Measurements from ENCODE around the gene CEP112.
A peak's percentile ranks its signal among the peaks of the same experiment; 100 is the strongest.

CEP112 gene

GRCh38 chr17:66063686-66064085 is 128.2 kb downstream of the CEP112 start:
- no peak for DNase-seq

GRCh38 chr17:66056148-66056547 is 135.8 kb downstream of the CEP112 start:
- DNase-seq, result no peak

DNA sequence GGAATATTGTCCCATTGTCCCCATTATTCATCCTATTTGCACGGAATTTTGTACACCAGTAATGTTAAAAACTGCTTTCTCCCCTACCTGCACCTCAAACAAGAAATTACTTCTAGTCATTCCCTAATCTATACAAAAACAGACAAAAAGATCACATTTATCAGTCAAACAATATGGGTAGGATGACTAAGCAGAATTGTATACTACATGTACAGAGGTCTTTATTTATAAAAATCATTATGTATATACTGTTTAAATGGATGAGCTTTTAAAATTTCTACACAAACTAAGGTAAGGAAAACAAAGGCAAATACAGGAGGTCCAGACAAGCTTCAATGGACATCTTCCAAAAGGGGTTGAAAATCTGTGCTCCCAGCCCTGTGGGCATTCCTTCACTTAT is 137.7 kb downstream of the CEP112 start:
- DNase-seq, result no peak

- no peak for DNase-seq
Measured at GRCh38 chr17:66044083-66044482, 147.8 kb downstream of the CEP112 start.

- DNase-seq, result no peak
Measured at GRCh38 chr17:66043419-66043818, 148.5 kb downstream of the CEP112 start.

GRCh38 chr17:66040402-66040801 is 151.5 kb downstream of the CEP112 start:
- no peak for DNase-seq

DNA sequence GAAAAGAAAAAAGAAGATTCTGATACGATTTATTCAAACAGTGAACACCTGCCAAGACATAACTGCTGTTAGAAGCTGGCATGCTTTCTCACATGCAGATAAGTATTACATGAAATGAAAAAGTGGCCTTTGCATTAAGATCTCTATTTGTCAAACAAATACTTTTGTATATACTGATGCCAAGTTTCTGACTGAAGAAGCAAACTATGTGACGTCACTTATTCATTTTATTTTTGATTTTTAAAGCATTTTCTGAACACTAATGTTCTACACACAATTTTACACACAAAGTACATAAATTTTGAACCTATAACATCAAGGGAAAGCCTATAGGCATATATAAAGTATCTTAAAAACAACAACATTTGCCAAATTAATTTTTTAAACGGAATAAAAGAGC is 153.8 kb downstream of the CEP112 start:
- no peak for DNase-seq

- no peak for DNase-seq
Measured at GRCh38 chr17:66037221-66037620, 154.7 kb downstream of the CEP112 start.

DNA sequence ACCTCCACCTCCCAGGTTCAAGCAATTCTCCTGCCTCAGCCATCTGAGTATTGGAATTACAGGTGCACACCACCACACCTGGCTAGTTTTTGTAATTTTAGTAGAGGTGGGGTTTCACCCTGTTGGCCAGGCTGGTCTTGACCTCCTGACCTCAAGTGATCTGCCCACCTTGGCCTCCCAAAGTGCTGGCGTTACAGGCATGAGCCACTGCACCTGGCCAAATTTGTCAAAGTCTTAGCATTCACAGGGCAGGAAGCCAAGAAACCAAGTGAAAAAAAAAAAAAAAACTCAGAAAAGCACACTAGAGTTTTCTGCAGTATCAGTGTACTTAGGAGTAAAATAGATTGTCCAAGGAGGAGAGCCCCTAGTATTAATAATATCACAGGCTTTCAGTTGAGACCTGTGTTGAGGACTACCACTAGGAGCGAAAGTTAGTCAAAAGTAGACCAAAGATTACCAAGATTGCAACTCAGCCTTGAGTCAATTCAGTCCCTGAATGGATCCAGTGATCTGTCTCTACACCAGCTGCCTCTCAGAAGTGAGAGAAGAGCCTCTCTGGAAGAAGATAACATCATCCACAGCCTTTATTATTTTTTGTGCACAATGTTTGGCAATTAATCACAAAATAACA is 159.7 kb downstream of the CEP112 start:
- DNase-seq, result peak; percentile 82

- DNase-seq, result no peak
Measured at GRCh38 chr17:66025551-66025950, 166.4 kb downstream of the CEP112 start.

DNA sequence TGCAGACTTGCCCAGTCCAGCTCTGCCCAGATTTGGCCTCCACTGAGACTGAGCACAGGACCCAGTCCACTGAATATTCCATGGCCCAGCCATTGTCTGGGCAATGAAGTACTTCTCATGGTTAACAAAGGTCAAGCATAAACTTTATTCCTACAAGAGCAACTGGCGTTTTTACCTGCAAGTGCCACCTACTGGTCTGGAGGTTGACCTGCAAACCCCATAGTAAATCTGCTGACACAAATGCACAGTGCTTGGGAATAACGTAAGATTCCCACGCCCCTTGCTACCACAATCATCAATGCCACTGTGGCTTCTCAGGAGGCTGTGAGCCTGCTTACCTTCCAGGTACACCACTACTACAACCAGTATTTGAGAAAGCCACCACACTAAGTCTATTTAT is 170.2 kb downstream of the CEP112 start:
- DNase-seq, result no peak

GRCh38 chr17:66018786-66019185 is 173.1 kb downstream of the CEP112 start:
- no peak for DNase-seq

GRCh38 chr17:66016231-66016630 is 175.7 kb downstream of the CEP112 start:
- DNase-seq, result no peak

DNA sequence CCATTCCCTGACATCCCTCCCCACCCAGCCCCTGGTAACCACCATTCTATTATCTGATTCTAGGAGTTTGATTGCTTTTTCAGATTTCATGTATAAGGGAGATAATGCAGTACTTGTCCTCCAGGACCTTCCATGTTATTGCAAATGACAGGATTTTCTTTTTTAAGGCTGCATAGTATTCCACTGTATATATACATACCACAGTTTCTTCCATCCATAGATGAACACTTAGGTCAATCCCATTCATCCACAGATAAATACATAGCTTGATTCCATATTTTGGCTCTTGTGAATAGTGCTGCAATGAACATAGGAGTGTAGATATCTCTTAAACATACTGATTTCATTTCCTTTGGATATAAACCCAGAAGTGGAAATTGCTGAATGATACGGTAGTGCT is 183.3 kb downstream of the CEP112 start:
- DNase-seq, result no peak

GRCh38 chr17:66006654-66007053 is 185.3 kb downstream of the CEP112 start:
- DNase-seq, result no peak

GRCh38 chr17:66002812-66003211 is 189.1 kb downstream of the CEP112 start:
- DNase-seq, result no peak

DNA sequence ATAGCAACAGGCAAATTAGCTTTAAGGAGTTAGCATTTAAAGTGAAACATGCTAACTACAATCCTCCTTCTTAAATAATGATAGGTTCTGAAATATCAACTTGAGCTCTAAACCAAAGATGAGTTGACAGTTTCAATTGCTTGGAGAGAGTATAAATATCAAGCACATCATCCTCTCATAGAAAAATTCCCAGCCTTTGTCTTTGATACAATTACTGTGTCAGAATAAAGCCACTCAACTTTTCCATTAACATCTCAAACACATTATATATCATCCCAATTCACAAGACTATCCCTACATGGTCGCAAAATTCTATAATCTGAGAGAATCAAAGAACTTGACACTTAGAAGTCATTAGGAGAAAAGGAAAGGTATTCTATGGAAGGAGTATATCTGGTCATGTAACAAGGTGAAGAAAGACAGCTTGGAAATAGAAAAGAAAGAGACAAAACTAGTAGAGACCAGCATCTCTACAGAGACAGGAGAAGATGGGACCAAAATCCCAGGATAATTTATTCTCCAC is 189.8 kb downstream of the CEP112 start:
- no peak for DNase-seq

DNA sequence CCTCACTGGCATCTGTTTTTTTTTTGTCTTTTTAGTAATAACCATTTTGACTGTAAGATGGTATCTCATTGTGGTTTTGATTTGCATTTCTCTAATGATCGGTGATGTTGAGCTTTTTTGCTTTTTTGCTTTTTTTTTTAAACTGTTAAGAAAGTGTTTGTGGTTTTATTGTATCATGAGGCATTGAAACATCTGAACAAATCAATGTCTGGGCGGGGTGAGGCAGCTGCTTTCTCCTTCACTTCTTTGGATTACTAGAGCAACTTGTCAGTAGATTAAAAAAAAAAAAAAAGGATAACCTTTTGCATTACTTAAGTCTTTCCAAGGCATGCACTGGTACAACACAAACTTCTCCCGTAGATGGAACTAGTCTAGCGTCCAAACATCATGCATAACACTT is 191.7 kb downstream of the CEP112 start:
- no peak for DNase-seq

DNA sequence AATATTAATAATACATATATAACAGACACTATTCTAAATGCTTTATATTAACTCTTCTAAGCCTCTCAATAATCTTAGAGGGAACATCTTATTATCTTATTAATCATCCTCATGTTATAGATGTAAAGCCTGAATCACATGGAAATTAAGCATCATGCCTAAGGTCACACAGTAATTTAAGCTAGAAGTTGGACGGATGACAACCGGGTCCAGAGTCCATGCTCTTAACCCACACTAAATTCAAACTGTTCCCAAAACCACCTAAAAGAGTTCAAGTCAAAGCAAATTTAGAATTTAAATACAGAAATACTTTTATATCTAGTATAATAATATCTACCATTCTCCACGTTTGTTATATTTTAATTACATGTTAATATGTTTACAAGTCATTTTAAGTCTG is 193.3 kb downstream of the CEP112 start:
- DNase-seq, result no peak

DNA sequence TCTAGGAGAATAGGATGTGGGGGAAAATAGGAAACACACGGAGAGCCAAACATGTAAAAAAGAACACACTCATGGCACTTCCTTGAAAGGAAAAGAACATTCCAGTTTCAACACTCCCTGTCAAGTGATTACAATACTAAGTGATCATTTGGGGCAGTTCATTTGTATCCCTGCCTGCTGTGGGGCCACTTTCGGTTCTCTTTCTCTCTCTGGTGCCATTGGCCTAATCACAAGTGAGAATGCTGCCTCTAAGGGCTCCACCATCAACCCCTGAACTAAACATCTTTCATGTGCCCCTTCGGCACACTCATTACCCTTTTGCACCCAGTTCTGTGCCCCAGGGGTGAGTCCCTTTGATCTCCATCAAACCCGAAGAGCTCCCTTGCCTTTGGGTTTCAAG is 197.3 kb downstream of the CEP112 start:
- DNase-seq, result no peak

- no peak for DNase-seq
Measured at GRCh38 chr17:65994114-65994513, 197.8 kb downstream of the CEP112 start.

- no peak for DNase-seq
Measured at GRCh38 chr17:65990593-65990992, 201.3 kb downstream of the CEP112 start.

DNA sequence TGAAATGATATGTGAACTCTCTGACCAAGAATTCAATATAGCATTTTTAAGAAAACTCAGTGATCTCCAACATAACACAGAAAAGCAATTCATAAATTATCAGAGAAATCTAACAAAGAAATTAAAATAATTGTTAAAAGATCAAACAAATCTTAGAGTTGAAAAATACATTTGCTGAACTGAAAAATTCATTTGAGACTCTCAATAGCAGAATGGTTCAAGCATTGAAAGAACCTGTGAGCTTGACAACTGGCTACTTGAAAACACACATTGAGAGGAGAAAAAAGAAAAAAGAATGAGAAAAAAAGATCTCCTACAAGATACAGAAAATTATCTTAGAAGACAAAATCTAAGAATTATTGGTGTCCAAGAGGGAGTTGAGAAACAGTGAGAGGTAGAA is 203.5 kb downstream of the CEP112 start:
- DNase-seq, result no peak

GRCh38 chr17:65987988-65988387 is 203.9 kb downstream of the CEP112 start:
- peak; percentile 35 for DNase-seq

GRCh38 chr17:65985571-65985970 is 206.4 kb downstream of the CEP112 start:
- no peak for DNase-seq
